Stimulated activated CD4-positive, alpha-beta T cell treated with anti-CD3 and anti-CD28 coated beads, Interleukin-4, amount 100 ng/mL, for 24 hours (primary cell): Measurements from ENCODE around the gene LGALS13.

ENCODE experiments used
- DNase-seq: peaks from one replicate; pipeline ENCODE4 v3.0.0-alpha.2; 2020

Gene LGALS13

GRCh38 chr19:39602224-39602623, at the start of gene LGALS13:
LGALS13 (plus strand) TSS chr19:39602524; CDS start chr19:39602569, 45 bp downstream.
- no peak for DNase-seq

DNA sequence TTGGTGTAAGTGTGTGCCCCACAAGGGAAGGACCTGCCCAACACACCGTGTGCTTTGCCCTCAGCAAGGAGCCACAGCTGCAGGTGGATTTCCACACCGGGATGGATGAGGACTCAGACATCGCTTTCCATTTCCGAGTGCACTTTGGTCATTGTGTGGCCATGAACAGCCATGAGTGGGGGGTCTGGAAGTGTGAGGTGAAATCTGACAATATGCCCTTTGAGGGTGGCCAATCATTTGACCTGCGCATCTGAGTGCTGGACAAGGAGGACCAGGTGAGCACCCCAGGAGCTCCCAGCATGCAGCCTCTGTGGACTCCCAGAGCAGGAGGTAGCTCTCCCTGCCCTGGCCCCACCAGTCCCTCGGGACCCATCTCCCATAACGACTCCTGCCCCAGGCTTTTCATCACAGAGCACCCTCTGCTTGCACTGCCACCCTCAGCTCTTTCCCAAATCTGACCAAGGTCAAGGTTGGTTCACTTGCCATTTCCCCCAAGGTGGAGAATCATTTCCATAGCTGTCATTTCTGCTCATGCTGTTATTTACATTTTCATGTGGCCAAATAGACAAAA, 49.2 kb upstream of the LGALS13 start:
- no peak for DNase-seq

GRCh38 chr19:39554701-39555311, 47.5 kb upstream of the LGALS13 start:
- no peak for DNase-seq

DNA sequence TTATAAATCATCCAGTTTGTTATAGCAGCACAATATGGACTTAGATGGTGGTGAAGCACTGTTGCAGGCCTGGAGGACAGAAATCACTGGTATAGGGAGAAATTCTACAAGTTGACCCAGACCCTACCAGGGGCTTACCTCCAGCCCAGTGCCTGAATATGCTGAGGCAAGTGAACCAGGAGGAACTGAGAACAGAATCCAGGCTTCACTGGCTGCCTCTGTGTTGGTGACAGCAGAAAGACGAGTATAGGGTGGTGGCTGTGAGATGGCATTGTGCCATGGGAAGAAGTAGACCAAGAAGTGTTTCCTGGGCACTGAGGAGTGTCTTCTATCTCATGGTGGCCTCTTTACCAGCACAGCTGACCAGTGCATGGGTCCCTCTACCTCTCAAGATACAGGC, 46.4 kb upstream of the LGALS13 start:
- DNase-seq = no peak

- no peak for DNase-seq
These were observed 44.3 kb upstream of the LGALS13 start for GRCh38 chr19:39557811-39558623.

GRCh38 chr19:39558624-39559117, 43.7 kb upstream of the LGALS13 start:
- DNase-seq = no peak

DNA sequence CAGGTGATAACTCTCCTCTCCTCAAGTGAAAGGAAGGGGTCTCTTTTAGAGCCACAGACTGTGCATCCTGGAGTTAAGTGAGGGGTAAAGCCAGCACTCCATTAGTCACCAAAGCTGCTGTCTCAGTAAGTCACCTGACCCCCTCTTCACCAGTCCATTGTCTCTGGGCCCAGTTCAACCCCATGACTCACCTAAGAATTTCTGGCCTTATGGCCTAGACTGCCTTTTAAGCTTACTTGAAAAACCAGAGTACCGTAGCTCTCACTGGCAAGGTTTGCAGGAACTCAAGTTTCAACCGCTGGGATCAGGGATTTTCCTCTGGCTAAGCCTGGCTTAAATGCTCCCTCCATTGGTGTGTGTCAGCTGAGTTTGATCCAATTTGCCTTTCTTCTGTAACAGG, 38.9 kb upstream of the LGALS13 start:
- no peak for DNase-seq

GRCh38 chr19:39566064-39566463, 36.3 kb upstream of the LGALS13 start:
- no peak for DNase-seq

GRCh38 chr19:39568604-39569003, 33.7 kb upstream of the LGALS13 start:
- no peak for DNase-seq

- DNase-seq = peak; percentile 42
These were observed 19.9 kb upstream of the LGALS13 start for GRCh38 chr19:39582442-39582841.

DNA sequence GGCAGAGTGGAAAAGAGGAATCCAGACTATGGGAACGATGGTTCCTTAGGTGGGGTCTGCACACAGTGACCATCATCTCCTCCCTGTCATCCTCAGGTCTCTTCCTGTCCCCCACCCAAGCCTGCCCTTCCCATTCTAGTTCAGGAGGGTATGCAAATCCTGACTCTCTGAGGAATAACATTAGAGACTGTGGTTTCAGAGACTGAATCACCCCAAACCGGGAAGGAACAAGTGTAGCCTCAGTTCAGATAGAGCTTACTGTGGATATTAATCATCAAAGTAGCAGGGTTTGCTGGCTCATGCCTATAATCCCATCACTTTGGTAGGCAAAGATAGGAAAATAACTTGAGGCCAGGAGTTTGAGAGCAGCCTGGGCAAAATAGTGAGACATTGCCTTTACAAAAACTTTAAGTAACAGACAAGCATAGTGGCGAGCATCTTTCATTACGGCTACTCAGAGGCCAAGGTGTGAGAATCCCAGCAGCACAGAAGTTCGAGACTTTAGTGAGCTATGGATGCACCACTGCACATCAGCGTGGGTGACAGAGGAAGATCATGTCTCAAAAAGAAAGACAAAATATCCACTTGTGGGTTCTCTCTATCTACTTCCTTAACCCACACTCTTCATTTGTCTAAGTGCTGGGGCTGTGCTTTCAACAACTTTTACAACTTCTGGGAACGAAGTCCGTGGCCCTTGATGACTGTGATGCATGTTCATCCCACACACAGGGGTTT, 19.3 kb upstream of the LGALS13 start:
- peak; percentile 5 for DNase-seq

DNA sequence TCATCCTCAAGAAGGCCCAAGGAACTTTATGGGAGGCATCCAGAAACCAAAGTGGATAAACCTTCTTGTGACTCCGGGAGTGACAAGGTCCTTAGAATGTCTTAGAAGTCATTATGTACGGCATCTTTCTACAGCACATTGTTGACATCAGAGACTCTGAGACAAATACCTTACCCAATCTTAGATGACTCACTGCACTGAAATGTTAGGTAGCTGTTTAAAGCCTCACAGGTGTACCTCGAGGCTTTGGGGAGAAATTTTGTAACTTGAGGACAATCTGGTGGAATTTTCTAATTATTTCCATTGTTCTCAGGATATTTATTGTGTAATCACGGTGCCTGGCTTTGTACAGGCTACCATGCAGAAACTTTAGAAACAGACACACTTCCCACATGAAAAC, 14.8 kb upstream of the LGALS13 start:
- DNase-seq = no peak

DNA sequence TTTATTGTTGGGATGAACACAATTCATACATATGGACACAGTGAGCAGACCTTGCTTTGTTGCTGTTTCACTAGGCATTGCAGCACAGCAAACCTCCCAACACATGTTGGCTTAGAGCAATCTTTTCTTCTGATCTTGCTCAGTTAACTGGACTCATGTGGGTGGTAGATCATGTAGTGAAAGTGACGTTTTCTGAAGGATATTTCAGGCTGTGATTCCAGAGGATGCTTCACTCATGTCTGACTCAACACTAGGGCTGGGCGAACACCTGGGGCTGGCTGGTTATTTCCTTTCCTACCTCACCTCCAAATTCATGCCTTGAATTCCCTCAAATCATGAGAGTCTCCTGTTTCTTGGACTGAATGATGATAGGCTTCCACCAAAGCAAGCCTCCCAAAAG, 14.3 kb upstream of the LGALS13 start:
- DNase-seq = no peak

DNA sequence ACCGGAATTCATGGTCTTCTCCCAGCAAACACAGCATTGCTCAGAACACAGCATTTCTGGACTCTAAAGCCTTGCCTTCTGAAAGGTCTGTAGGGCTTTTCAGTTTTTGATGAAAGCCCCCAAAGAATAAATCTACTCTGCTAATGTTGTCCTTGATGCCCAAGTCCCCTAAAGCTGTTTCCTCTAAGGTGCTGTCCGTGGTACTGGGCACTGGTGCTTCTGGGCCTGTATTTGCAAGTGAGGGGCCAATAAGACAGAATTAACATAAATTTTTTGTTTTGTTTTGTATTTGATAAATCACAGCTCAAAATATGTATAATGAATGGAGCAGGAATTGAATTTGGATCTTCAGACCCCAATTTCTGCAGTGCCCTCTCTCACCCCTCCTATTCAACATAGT, 12.1 kb upstream of the LGALS13 start:
- no peak for DNase-seq

GRCh38 chr19:39592381-39592780, 9.9 kb upstream of the LGALS13 start:
- DNase-seq = no peak

- DNase-seq = no peak
These were observed 6.4 kb upstream of the LGALS13 start for GRCh38 chr19:39595950-39596349.

DNA sequence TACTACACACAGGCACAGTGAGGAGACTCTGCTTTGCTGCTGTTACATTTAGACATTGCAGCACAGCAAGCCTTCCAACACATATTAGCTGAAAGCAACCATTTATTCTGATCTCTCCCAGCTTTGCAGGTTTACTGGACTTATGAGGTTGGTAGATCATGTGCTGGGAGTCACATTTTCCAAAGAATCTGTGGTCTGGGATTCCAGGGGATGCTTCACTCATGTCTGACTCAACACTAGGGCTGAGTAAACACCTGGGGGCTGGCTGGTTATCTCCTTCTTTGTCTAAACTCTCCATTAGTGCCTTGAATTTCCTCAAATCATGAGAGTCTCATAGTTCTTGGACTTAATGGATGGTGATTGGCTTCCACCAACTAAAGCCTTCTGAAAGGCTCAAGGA, 5.4 kb upstream of the LGALS13 start:
- no peak for DNase-seq

- DNase-seq = peak; percentile 7
These were observed 3.2 kb upstream of the LGALS13 start for GRCh38 chr19:39599116-39599515.

DNA sequence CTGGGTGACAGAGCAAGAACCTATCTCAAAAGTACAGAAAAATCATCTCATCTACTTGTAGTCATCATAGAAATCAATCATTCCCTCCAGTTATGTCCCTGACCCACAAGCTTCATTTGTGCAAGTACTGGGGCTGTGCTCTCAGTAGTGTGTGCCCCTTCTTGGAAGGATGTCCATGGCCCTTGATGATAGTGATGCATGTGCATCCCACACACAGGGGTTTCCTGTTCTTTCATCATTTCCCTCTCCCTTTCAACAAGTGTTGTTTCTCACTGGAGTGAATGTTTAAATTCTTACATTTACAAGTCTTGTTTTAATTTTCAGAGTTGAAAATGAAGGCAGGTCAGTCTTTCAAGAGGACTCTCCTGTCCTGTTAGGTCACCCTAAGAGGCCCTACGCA, 1.5 kb downstream of the LGALS13 start:
- no peak for DNase-seq

GRCh38 chr19:39607021-39607420, 4.7 kb downstream of the LGALS13 start:
- DNase-seq = no peak

GRCh38 chr19:39607561-39607960, 5.2 kb downstream of the LGALS13 start:
- DNase-seq = no peak

DNA sequence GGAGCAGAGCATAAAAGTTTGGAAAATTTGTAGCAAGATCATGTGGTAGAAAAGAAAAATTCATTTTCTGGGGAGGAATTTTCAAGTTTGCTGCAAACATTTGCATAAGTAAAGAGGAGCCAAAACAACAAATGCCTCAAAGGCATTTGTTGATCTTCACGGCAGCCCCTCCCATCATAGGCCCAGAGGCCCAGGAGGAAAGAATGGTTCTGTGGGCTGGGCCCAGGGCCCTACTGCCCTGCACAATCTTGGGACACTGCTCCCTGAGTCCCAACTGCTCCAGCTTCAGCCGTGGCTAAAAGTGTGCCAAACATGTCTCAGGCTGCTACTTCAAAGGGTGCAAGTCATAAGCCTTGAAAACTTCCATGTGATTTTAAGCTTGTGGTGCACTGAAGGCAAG, 11.3 kb downstream of the LGALS13 start:
- DNase-seq = no peak

DNA sequence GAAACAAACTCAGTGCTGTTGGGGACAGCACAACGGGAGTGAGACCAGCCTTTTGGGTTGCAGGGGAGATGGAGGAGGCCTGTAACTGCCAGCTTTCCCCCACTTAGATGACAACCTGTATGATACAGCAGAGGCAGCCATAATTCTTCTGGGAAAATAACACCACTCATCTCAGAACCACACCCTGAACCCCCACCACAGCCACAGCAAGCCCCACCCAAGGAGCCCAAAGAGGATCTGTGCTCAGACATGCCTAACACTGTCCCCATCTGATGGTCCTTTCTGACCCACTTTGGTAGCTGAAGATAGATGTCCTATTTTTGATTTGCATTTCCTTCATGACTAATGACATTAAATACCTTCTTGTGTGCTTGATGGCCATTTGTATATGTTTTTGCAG, 15.4 kb downstream of the LGALS13 start:
- no peak for DNase-seq
